OCI-M2 (cell line): ENCODE data around the gene KNTC1.
"Not testable (repeated sequence)": the region's sequence is repeated elsewhere in the genome, so short reads cannot be mapped to it uniquely, and the experiment has no call there.

ENCODE experiments used
- DNase-seq: peaks from one replicate; lab custom pipeline; 2025; ENCODE audit not compliant: unreplicated experiment; lab: John Stamatoyannopoulos, UW

Gene KNTC1

GRCh38 chr12:122560138-122560537 is 33.1 kb downstream of the KNTC1 start:
- no peak for DNase-seq

GRCh38 chr12:122563361-122563760 is 36.3 kb downstream of the KNTC1 start:
- DNase-seq: no peak

- not testable (repeated sequence) for DNase-seq
Measured at GRCh38 chr12:122566816-122567215, 39.8 kb downstream of the KNTC1 start.

- no peak for DNase-seq
Measured at GRCh38 chr12:122569288-122569687, 42.2 kb downstream of the KNTC1 start.

- not testable (repeated sequence) for DNase-seq
Measured at GRCh38 chr12:122570006-122570405, 43.0 kb downstream of the KNTC1 start.

GRCh38 chr12:122571821-122572220 is 44.8 kb downstream of the KNTC1 start:
- no peak for DNase-seq

GRCh38 chr12:122583294-122583693 is 56.2 kb downstream of the KNTC1 start:
- DNase-seq: not testable (repeated sequence)

GRCh38 chr12:122584177-122584863 is 57.3 kb downstream of the KNTC1 start:
- no peak for DNase-seq

- DNase-seq: no peak
Measured at GRCh38 chr12:122590990-122591389, 63.9 kb downstream of the KNTC1 start.

GRCh38 chr12:122591966-122592365 is 64.9 kb downstream of the KNTC1 start:
- DNase-seq: not testable (repeated sequence)

GRCh38 chr12:122592543-122592942 is 65.5 kb downstream of the KNTC1 start:
- DNase-seq: not testable (repeated sequence)

- no peak for DNase-seq
Measured at GRCh38 chr12:122593910-122594309, 66.9 kb downstream of the KNTC1 start.

- DNase-seq: no peak
Measured at GRCh38 chr12:122596838-122597237, 69.8 kb downstream of the KNTC1 start.

GRCh38 chr12:122602456-122602855 is 75.4 kb downstream of the KNTC1 start:
- no peak for DNase-seq

- DNase-seq: no peak
Measured at GRCh38 chr12:122604993-122605392, 77.9 kb downstream of the KNTC1 start.

GRCh38 chr12:122609732-122610131 is 82.7 kb downstream of the KNTC1 start:
- no peak for DNase-seq

- no peak for DNase-seq
Measured at GRCh38 chr12:122610207-122610606, 83.2 kb downstream of the KNTC1 start.

GRCh38 chr12:122610911-122611310 is 83.9 kb downstream of the KNTC1 start:
- no peak for DNase-seq

GRCh38 chr12:122614839-122615238 is 87.8 kb downstream of the KNTC1 start:
- no peak for DNase-seq

- DNase-seq: no peak
Measured at GRCh38 chr12:122615780-122616179, 88.7 kb downstream of the KNTC1 start.

- DNase-seq: no peak
Measured at GRCh38 chr12:122635471-122635870, 108.4 kb downstream of the KNTC1 start.

- no peak for DNase-seq
Measured at GRCh38 chr12:122643207-122643805, 116.3 kb downstream of the KNTC1 start.
